ENCODE measurements around the gene CXCL5.

CXCL5 gene

GRCh38 chr4:73998040-73999011, at the start of gene CXCL5:
Gene CXCL5, minus strand, starts transcription at chr4:73998677. Its CDS starts 96 bp downstream, at chr4:73998581.
- FAIRE-seq: no peak

- FAIRE-seq: no peak
These were observed 48.7 kb upstream of the CXCL5 start for GRCh38 chr4:74047152-74047551.

- FAIRE-seq: no peak
These were observed 47.3 kb upstream of the CXCL5 start for GRCh38 chr4:74045772-74046171.

GRCh38 chr4:74045247-74045646, 46.8 kb upstream of the CXCL5 start:
- no peak for FAIRE-seq

- no peak for FAIRE-seq
These were observed 46.2 kb upstream of the CXCL5 start for GRCh38 chr4:74044677-74045076.

GRCh38 chr4:74042681-74043080, 44.2 kb upstream of the CXCL5 start:
- FAIRE-seq: no peak

- no peak for FAIRE-seq
These were observed 42.9 kb upstream of the CXCL5 start for GRCh38 chr4:74041418-74041817.

GRCh38 chr4:74039315-74039763, 40.9 kb upstream of the CXCL5 start:
- FAIRE-seq: no peak

- no peak for FAIRE-seq
These were observed 40.2 kb upstream of the CXCL5 start, which contains the start of gene CXCL3 for GRCh38 chr4:74038425-74039314. Gene CXCL3, minus strand, starts transcription at chr4:74038689. Its CDS starts 78 bp downstream, at chr4:74038611.

GRCh38 chr4:74038086-74038424, 39.6 kb upstream of the CXCL5 start:
- FAIRE-seq: no peak

- FAIRE-seq: no peak
These were observed 38.8 kb upstream of the CXCL5 start for GRCh38 chr4:74037076-74037955.

- no peak for FAIRE-seq
These were observed 35.3 kb upstream of the CXCL5 start for GRCh38 chr4:74033739-74034138.

GRCh38 chr4:74032064-74032463, 33.6 kb upstream of the CXCL5 start:
- peak; percentile 51 for FAIRE-seq

GRCh38 chr4:74031576-74031975, 33.1 kb upstream of the CXCL5 start:
- no peak for FAIRE-seq

- FAIRE-seq: peak; percentile 70
These were observed 31.8 kb upstream of the CXCL5 start for GRCh38 chr4:74030285-74030684.

GRCh38 chr4:74028504-74028903, 30.0 kb upstream of the CXCL5 start:
- no peak for FAIRE-seq

GRCh38 chr4:74023709-74024108, 25.2 kb upstream of the CXCL5 start:
- no peak for FAIRE-seq

- no peak for FAIRE-seq
These were observed 23.1 kb upstream of the CXCL5 start for GRCh38 chr4:74021601-74022000.

- no peak for FAIRE-seq
These were observed 20.3 kb upstream of the CXCL5 start for GRCh38 chr4:74018771-74019170.

- no peak for FAIRE-seq
These were observed 19.6 kb upstream of the CXCL5 start for GRCh38 chr4:74018116-74018515.

- no peak for FAIRE-seq
These were observed 17.6 kb upstream of the CXCL5 start for GRCh38 chr4:74016068-74016467.

- no peak for FAIRE-seq
These were observed 16.8 kb upstream of the CXCL5 start for GRCh38 chr4:74015126-74015780.

All from colon (tissue), 2 donors.